ENCODE measurements around the gene MLH3.

The MLH3 gene

DNA sequence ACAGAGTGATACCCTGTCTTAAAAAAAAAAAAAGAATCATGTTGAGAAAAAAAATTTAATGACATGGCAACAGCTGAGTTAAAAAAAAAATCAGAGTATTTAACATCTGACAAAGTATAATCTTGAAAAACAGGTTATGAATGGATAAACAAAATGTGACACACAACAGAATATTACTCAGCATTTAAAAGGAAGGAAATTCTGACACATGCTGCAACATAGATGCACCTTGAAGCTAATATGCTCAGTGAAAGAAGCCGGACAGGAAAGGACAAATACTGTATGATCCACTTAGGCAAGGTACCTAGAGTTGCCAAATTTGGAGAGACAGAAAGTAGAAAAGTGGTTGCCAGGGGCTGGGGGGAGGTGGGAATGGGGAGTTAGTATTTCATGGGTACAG is 67.9 kb downstream of the MLH3 start:
- DNase-seq (ENCODE audit: low read depth) = no peak

DNA sequence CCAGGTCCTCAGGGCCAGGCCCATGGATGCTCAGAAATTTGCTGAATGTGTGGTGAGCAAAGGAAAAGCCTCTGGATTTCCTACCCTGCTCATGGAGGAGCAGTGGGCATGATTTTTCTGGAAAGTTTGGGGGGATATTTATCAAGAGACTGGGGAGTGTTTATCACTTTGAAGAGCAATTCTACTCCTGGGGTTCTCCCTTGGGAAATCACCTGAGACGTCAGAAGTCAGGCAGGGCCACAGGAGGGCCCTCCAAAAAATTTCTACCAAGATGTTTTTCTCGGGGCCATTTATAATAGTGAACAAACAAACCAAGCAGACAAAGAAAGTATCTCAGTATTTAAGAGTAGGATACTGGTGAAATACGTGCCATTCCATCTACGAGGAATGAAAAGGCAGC is 68.6 kb downstream of the MLH3 start:
- no peak for DNase-seq (ENCODE audit: low read depth)

DNA sequence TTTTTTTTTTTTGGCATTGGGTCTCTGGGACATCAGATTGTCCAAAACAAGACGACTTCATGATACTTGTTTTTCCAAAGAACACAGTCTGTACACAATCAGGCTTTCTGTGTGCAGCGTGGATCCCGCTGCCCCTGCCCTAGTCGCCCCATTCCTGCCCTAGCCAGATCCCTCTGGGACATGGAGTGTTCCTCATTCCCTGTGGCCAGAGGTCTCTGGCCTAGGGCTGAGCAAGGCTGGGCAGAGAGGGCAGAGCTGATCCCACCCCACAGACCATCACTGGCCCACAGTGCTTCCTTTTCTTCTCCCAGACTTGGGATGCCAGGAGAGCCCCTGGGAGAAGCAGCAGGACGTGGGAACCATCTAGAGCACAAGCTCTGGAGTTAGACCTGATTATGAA is 69.4 kb downstream of the MLH3 start:
- DNase-seq (ENCODE audit: low read depth) = no peak

DNA sequence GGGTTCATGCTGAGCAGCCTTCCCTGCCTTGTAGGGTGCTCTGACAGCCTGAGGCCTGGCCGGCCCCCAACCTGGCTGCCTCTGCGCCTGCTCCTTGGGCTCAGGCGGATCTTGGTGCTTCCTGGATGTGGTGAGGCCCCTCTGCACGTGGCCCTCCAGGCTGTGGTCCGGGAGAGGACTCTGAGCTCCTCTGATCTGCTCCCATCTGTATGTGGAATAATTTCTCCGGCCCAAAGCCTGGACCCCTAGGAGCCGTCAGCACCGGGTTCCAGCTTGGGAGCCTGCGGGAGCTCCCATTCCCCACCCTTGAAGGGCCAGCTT is 69.8 kb downstream of the MLH3 start:
- no peak for DNase-seq (ENCODE audit: low read depth)

DNA sequence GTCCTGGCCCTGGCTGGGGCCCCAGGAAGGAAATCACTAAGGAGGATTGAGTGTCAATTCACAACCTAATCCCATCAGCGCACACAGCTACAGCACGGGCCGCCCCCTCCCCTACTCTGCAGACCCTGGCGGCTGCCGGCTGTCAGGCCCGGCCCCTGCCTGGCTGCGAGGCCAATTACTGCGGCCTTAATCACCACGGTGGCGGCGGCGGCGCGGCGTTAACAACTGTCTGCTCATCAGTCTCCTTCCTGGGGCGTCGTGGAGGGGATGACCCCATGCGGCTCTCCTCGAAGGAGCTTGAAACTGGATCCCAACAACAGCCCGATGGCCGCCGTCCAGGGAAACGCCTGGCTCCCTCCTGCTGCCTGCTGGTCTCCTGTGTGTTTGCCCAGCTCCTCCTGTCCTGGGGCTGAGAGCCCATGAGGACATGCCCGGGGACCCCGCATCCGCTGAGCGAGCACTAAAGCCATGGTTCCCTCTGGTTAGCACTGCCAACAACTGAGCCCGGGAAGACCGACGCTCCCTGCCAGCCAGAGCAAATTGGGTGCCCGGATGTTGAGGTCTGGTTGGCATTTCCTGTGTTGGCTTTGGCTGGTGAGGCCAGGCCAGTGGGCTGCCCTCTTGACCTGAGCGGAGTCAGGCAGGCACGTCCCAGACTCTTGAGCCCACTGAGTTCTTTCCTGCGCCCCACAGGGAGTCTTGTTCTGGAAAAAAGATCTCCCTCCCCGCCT is 70.4 kb downstream of the MLH3 start:
- peak; percentile 51 for DNase-seq (ENCODE audit: low read depth)

DNA sequence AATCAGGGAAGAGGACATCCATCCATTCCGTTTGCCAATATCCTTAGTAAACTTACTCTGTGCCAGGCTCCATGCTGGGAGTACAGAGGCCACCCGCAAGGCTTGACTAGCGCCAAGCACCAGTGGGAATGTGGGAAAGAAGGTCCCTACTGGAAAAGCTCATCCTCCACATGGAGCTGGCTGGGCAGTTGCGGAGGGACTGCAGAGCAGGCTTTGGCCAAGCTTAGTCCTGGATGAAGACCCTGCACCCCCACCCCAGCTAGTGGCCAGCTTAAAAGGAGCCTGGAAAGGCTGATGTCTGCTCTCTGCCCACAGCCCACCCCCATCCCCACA is 70.9 kb downstream of the MLH3 start:
- no peak for DNase-seq (ENCODE audit: low read depth)

DNA sequence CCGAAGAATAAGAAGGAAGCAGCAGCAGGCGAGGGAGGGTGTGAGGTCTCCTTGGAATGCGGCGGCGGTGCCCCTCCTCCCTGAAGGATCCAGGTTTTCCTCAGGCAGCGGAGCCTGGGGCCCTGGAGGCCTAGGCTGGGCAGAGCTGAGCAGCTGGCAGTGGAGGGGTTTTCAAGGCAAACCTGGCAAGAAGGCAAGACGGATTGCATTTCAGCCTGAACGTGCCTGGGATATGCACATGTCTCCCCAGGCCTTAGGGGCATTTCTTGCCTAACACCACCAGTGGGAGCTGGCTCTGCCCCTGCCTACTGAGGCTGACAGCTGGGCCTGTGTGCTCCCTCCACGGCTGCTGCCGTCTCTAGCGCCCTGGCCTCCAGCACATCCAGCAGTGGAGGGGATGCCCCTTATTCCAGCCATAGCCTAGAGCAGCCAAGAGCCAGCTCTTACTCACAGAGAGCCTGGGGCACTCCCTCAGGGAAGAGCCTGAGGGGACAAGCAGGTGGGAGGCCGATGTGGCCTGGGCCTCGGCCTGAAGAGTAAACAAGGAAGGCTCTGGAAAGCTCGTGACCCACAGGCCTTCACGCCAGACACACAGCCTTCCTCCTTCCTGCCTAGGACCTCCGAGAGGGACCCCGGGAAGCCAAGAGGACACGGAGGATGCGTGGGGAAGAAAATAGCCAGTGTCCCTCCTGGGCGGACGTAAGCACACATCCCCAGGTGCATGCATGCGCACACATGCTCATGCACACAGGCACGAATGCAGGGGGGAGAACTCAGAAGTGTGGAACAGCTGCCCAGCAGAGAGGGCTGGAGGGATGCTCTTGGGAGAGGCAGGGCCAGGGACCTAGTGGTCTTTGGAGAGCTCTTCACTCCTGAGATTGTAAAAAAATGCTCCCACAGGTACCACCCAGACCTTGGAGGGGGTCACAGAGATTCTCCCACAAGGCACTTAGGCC is 71.5 kb downstream of the MLH3 start:
- peak; percentile 79 for DNase-seq (ENCODE audit: low read depth)

DNA sequence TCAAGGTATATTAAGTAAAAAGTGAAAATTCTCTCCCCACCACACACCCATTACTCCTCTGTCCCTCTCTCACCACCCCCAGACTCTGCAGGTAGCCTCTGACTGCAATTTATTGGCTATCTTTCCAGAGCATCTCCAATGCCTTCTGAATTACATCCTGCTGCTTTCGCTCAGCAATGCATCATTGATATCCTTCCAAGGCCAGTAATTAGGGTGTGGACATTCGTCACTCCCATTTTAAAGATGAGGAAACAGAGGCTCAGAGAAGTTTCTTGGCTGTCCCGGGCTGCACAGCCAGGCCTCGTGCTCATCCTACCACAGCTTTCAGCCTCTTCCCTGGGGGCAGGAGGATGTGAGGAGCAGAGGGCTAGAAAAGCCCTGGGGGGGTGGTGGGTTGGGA is 72.2 kb downstream of the MLH3 start:
- DNase-seq (ENCODE audit: low read depth) = no peak

DNA sequence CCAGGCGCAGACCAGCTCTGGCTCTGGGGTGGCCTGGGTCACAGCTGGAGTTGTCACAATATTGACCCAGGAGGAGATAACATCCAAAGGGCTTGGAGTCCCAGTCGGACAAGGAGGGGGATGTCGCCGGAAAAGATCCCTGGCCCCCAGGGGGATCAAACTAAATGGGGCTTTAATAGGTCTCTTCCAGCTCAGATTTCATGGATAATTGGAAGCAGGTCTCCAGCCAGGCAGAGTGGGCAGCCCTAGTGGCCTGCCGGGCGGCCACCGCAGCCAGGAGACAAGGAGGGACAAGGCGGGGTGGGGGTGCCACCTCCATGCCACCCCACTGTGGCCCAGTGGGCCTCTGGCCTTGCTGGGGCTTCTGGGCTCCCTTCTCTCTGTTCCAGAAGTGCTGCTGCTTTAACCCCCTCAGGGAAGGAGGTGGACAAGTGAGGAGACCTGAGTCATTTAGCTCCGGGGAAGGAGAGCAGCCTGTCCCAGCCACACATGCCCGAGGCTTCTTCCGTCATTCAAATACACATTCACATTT is 72.8 kb downstream of the MLH3 start:
- no peak for DNase-seq (ENCODE audit: low read depth)

DNA sequence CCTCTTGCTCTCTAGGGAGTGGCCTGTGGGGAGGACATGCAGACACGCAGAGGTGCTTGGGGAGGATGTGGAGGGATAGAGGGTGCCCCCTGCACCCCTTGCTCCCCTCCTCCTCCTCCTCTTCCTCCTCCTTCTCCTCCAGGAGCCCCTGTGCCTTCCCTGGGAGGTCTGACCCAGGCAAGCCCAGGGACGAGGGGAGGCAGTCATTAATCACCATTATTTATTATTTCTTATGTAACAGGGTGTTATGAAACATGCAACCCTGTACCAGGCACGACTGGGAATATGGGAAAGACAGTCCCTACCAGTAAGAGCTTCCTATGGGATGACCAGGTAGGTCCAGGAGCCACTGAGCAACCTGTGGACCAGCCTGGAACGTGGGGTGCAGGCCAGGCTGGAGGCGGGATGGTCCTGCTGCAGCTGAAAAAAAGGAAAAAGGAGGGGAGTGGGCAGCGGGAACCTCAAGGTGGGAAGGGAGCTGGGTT is 73.3 kb downstream of the MLH3 start:
- DNase-seq (ENCODE audit: low read depth) = no peak

DNA sequence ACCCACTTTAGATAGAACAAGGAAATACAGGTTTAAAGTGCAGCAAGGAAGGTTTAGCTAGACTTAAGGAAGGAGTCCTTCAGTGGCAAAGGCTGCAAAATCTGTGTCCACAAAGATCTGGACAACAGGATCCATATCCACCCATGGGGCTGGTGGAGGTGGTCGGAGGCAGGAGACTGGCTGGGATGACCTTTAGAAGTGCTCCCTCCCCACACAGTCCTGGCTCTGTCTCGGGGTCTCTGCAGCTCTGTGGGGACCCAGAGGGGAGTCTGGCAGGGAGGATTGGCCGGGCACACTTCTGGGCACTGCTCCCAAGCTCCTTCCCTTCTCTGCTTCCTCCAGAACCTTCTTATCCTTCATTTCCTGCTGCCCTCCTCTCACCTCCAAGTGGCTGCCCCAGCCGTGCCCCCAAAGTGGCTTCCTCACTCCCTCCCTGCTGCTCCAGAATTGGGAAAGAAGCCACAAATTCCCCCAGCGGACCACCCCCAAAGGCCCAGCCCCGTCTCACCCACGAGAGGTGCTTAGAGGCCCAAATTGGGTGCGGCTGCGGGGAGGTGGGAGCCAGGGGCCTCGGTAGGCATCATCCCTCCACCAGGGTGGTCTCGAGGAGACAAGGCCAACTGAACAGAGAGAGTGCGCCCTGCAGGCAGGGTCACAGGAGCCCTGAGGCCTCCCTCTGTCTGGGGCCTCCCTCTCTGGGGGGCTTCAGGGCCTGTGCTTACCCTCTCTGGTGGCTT is 73.9 kb downstream of the MLH3 start:
- DNase-seq (ENCODE audit: low read depth) = no peak

DNA sequence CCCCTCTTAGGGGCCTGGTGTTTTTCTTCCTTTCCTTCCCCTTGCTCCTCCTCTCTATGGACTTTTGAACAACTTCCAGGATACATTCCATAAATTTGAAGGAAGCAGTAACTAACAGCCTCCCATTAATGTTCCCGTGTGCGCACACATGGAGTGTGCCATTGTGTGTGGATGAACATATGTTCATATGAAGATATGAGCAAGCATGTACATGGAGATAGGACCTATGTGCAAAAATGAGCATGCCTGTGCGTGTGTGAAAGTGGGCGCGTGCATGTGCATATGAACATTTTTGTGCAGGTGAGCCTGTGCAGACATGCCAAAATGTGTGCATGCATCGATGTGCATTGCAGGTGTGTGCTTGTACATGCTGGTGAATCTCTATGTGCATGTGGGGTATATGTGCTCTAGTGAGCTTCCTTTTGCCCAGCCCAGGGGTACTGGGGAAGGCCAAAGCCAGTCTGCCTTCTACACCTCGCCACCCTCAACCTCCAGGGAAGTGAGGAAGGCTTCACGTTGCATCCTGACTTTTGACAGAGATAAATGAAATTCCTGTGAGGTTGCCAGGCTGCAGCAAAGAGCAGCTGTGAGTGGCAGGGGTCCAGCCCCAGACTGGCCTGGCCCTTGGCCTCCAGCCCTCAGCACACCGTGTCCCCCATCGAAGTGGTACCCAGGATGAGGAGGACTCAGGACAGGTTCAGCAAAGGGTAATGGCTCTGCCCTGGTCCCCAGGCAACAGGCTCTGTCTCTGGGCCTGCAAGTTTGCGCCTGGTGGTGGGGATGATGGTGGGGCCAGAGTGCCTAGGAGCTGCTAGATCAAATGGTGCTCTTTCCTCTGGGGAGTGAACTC is 74.8 kb downstream of the MLH3 start:
- DNase-seq (ENCODE audit: low read depth) = no peak

DNA sequence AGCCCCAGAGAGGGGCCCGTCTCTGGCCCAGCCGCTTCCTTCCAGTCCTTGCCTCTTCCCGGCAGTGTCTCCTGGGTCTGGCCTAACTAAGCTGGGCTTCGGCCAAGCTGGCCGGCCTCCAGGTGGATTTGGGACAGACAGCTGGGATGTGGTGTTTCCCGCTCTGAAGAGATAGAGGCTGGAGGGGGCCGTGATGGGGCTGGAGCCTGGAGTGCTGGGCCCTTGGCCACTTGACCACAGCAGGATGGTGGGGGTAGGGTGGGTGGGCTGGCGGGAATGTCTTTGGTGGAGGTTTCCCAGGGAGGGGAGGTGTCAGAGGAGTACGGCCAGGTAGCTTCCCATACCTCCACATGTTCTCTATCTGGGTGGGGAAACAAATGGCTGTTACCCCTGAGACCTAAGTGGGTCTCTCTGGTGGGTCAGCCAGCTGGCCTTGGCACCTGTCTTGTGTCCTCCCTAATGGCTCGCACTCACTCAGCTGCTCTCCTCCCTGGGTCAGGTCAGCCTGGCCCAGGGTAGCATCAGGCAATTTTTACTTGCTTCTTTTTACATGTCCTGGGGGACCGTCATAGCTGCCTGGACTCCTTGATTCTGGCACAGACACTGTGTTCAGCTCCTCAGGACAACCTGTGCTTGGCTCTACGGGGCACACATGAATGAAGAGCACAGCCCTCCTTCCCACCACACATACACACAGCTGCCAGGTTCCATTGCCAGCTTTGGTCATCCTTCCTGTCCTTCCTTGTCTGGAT is 76.0 kb downstream of the MLH3 start:
- DNase-seq (ENCODE audit: low read depth) = no peak

DNA sequence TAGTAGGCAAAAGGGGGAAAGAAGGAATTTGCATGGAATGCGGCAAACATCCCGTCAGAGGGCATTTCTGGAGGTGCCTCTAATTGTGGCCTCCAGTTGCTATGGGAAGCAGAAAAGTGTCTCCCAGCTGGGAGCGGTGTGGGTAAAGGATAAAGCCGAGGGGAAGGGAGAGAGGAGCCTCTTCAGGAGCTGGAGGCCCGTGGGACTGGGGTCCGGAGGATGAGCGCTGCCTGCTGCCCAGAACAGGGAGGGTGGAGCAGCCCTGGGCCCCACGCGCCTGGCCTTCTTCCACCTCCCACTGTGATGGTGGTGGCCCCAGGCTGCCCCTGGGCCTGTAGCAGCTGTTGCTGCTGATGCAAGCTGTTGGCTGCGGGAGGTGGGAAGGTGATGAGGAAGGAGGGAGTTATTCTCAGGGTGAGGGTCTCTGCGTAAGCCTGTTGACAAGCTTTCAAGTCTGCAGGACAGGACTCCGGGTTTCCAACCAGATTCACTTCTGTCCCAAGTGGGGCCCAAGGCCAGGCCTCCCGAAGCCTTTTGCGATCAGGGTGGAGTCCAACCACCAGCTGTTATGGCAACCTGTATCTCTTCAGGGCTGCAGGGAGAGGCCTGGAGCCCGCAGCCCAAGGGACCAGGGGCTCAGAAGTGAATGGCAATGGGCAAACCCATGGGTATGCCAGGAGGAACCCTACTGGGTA is 76.8 kb downstream of the MLH3 start:
- no peak for DNase-seq (ENCODE audit: low read depth)

DNA sequence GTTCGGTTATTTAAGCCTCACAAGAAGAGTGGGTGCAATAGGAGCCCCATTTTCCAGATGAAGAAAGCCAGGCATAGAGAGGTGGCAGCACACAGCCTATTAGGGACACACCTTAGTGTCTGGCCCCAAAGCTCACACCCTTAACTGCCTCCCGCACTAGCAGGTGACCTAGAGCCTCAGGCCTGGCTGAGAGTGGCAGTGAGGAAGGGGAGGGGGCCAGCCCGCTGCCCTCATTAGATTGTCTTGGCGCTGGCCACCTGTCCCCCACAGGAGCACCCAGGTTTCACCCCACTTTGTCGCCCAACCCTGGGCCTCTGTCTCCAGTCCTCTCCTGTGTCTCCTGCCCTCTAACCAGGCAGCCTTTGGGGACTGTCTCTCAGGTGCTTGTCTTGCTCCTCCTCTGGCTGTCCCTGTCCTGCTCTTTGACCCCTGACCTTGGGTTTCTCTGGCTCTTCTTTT is 77.3 kb downstream of the MLH3 start:
- no peak for DNase-seq (ENCODE audit: low read depth)

DNA sequence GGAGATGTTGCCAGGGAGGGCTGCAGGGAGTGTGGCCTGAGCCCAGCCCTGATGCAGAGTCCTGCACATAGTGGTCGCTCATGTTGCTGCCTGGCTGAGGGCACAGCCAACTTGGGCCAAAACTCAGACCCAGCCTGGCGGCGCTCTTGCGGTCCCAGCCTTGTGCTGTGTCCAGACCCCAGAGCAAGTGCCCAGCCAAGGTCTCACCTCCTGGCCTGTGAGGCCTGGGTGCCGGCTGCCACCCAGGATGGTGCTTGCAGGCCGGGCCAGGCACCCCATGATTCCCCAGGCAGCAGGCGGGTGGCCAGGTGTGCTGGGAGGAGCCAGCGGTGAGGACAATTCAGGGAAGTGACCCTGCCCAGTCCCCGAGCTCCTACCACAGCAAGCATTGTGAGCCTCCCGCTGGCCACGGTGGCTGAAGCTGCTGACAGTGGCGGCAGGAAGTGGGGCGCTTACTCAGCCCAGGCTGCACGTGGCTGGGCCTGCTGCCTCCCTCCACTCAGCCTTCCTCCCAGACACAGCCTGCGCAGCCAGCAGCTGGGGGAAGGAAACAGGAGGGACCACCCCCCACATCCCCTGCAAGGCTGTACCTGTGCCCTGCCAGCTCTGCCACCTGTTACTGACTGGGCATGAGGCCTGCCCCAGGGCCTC is 78.1 kb downstream of the MLH3 start:
- DNase-seq (ENCODE audit: low read depth) = no peak

DNA sequence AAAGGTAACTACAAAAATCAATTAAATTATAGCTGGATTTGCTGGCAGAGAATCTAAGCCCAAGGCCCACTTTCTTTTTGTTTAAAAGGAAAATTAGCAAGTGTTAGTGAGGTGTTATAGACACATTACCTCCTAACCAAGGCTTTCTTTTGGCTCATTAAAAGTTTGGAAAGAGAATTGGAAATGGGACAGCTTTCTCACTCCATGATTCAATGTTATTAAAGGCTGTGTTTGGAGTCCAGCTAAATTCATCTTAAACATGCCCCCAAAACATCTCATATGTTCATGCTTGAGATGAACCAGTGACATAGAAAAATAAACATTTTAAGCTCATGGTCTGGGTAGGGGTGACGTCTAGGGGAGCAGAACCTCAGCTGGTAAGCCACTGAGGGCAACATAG is 82.5 kb downstream of the MLH3 start:
- DNase-seq (ENCODE audit: low read depth) = no peak

DNA sequence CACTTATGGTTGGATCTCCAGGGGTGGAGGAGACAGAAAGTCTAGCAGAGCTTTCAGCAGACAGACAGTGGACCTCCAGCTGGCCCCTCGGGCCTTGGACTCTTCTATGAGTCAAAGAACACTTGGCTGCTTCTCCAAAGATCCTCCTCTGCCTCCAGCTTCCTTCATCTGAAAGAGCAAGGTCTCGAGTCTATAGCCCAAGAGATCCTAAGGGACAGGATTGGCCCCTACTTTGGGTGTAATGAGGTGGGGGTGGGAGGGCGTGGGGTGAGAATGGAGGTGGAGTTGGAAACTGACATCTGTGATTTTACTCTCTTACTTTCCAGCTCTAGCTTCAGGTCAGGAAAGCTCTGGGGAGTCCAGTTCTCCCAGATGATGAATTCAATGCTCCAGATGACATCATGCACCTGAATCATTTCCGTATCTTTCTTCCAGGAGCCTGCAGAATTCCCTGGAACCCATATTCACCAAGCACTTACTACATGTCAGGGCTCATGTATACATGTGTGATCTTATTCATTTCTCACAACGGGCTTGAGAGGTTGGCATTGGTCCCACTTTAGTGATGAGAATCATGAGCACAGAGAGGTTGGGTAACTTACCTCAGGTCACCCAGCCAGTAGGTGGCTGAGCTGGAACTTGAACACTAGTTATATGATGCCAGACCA is 85.6 kb downstream of the MLH3 start:
- no peak for DNase-seq (ENCODE audit: low read depth)

Data from fibroblast of the conjunctiva (primary cell).